Sigmoid colon (tissue), 4 donors: ENCODE measurements around the gene RPL10A.

ENCODE experiments used
- CTCF ChIP-seq, 4 experiments: fragments of 450-650 bp in 3 of 4; fragments of 200-600 bp in 1 of 4; IDR thresholded peaks; one replicate each; pipeline ENCODE4 v1.5.1; 2016 to 2019; ENCODE audit warnings: antibody characterized with exemption in 4 of 4, mild to moderate bottlenecking in 3 of 4, moderate library complexity in 2 of 4
- EP300 ChIP-seq, 4 donors: sonication (generic); formaldehyde crosslinking; IDR thresholded peaks; one replicate each; pipeline ENCODE4 v1.6.1; 2017; ENCODE audit warnings: antibody characterized with exemption in 4 of 4
- POLR2A ChIP-seq, 2 donors: fragments of 450-650 bp; IDR thresholded peaks; one replicate each; pipeline ENCODE4 v1.6.1; 2016; ENCODE audit warnings: antibody characterized with exemption in 2 of 2, mild to moderate bottlenecking in 2 of 2, moderate library complexity in 2 of 2
- POLR2AphosphoS5 ChIP-seq, 4 donors: sonication (generic); formaldehyde crosslinking; IDR thresholded peaks; one replicate each; pipeline ENCODE4 v1.6.1; 2017; ENCODE audit warnings: antibody characterized with exemption in 4 of 4

DNA sequence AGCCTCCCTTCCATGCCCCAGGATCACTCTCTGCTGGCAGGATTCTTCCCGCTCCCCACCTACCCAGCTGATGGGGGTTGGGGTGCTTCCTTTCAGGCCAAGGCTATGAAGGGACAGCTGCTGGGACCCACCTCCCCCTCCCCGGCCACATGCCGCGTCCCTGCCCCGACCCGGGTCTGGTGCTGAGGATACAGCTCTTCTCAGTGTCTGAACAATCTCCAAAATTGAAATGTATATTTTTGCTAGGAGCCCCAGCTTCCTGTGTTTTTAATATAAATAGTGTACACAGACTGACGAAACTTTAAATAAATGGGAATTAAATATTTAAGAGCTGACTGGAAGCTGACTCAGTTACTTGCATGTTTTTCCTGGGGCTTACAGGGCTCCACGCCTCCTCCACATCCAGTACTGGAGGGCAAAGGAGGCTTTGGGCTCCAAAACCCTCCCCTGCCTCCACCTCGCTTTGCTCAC, 40.3 kb upstream of the RPL10A start:
- TF ChIP-seq POLR2A (IDR thresholded peaks at IDR 0.05) (no peak), CTCF (IDR thresholded peaks at IDR 0.05) (no peak), POLR2AphosphoS5 (IDR thresholded peaks at IDR 0.05) (no peak), EP300 (IDR thresholded peaks at IDR 0.05) (no peak)
